Ascending aorta (tissue), 2 donors: ENCODE results near the gene PYGM. TPM values are rescaled to one million over a fixed set of nuclear protein-coding genes. Genes with fewer than 3 reads are reported as not detected.

Experiments
- DNase-seq, 2 donors: peaks; one replicate each; pipeline ENCODE4 v3.0.0-alpha.2; 2019; ENCODE audit warnings: low spot score in 2 of 2
- H3K27ac ChIP-seq, 2 donors: fragments of 200-600 bp; sonication (generic); one replicate each; pipeline ENCODE4 v1.5.1; 2016 to 2017; ENCODE audit warnings: mild to moderate bottlenecking in 1 of 2
- H3K27me3 ChIP-seq: fragments of 200-600 bp; sonication (generic); one replicate; pipeline ENCODE4 v1.5.1; 2017
- H3K36me3 ChIP-seq, 2 donors: fragments of 200-600 bp; sonication (generic); one replicate each; pipeline ENCODE4 v1.5.1; 2016
- H3K4me1 ChIP-seq, 2 donors: fragments of 200-600 bp; sonication (generic); one replicate each; pipeline ENCODE4 v1.5.1; 2016 to 2017; ENCODE audit warnings: mild to moderate bottlenecking in 1 of 2
- H3K4me3 ChIP-seq, 2 donors: fragments of 200-600 bp; sonication (generic); one replicate each; pipeline ENCODE4 v1.5.1; 2016 to 2017; ENCODE audit warnings: mild to moderate bottlenecking in 1 of 2
- H3K9me3 ChIP-seq, 2 donors: fragments of 200-600 bp; sonication (generic); one replicate each; pipeline ENCODE4 v1.5.1; 2016
- CTCF ChIP-seq, 3 experiments: fragments of 200-600 bp in 2 of 3; fragments of 450-650 bp in 1 of 3; sonication (generic) in 2 of 3; IDR thresholded peaks; one replicate each; pipeline ENCODE4 v1.5.1; 2016 to 2019; ENCODE audit warnings: antibody characterized with exemption in 3 of 3, mild to moderate bottlenecking in 1 of 3, moderate library complexity in 1 of 3
- intact Hi-C: fragments of 100-400 bp; cut with DNase I; formaldehyde crosslinking; loops from one replicate; pipeline ENCODE4 v1.15.1; 2023
- total RNA-seq: library from RNA; depleted of rRNA; stranded (reverse); fragments of >200 nt; gene quantifications from one replicate; pipeline ENCODE4 v1.1.0, GENCODE V29; 2016

Gene PYGM
- total RNA-seq, 1 donor from 2014 or later: 13.9 TPM

- Histone ChIP-seq H3K4me1 (peaks cover 0 to 7% of the 10 kb centered on the region in 2 donors), H3K27me3 (no peaks in the 10 kb centered on the region), H3K36me3 (no peaks in the 10 kb centered on the region), H3K9me3 (no peaks in the 10 kb centered on the region), H3K27ac (no peak overlapping the region), H3K4me3 (peak overlapping the region; percentile 70 to 82)
- no peak for DNase-seq
- intact Hi-C loops: loop anchor here (1.0 kb wide), 3 partner anchors 34 to 169 kb away; no protein-coding TSS in a partner anchor
- no peak for TF ChIP-seq CTCF (IDR thresholded peaks at IDR 0.05)
Measured at GRCh38 chr11:64722141-64723065, 37.4 kb downstream of the PYGM start.

GRCh38 chr11:64721359-64721699 is 38.4 kb downstream of the PYGM start:
- intact Hi-C loops: no loop called here
- Histone ChIP-seq H3K4me3 (no peak overlapping the region), H3K27me3 (no peaks in the 10 kb centered on the region), H3K27ac (no peak overlapping the region), H3K4me1 (peaks cover 0 to 7% of the 10 kb centered on the region in 2 donors), H3K9me3 (no peaks in the 10 kb centered on the region), H3K36me3 (no peaks in the 10 kb centered on the region)
- TF ChIP-seq CTCF (IDR thresholded peaks at IDR 0.05): no peak
- no peak for DNase-seq

- Histone ChIP-seq H3K27ac (no peak overlapping the region), H3K36me3 (no peaks in the 10 kb centered on the region), H3K4me1 (peaks cover 0 to 7% of the 10 kb centered on the region in 2 donors), H3K4me3 (no peak overlapping the region), H3K27me3 (no peaks in the 10 kb centered on the region), H3K9me3 (no peaks in the 10 kb centered on the region)
- no peak for TF ChIP-seq CTCF (IDR thresholded peaks at IDR 0.05)
- no peak for DNase-seq
- intact Hi-C loops: no loop called here
Measured at GRCh38 chr11:64720640-64721358, 39.0 kb downstream of the PYGM start.

GRCh38 chr11:64720167-64720566 is 39.6 kb downstream of the PYGM start:
- Histone ChIP-seq H3K4me1 (peaks cover 0 to 7% of the 10 kb centered on the region in 2 donors), H3K36me3 (no peaks in the 10 kb centered on the region), H3K4me3 (no peak overlapping the region), H3K27me3 (peaks cover 2% of the 10 kb centered on the region), H3K27ac (no peak overlapping the region), H3K9me3 (no peaks in the 10 kb centered on the region)
- TF ChIP-seq CTCF (IDR thresholded peaks at IDR 0.05): no peak
- DNase-seq: no peak
- intact Hi-C loops: no loop called here

- H3K27ac ChIP-seq: no peak overlapping the region
- TF ChIP-seq CTCF (IDR thresholded peaks at IDR 0.05): no peak
- H3K9me3 ChIP-seq: no peaks in the 10 kb centered on the region
- H3K36me3 ChIP-seq: no peaks in the 10 kb centered on the region
- intact Hi-C loops: loop anchor here (10.0 kb wide), 1 partner anchor 345 kb away; no protein-coding TSS in a partner anchor
- H3K4me3 ChIP-seq: no peak overlapping the region
- H3K4me1 ChIP-seq: peaks cover 0 to 7% of the 10 kb centered on the region in 2 donors
- peaks cover 4% of the 10 kb centered on the region for H3K27me3 ChIP-seq
- DNase-seq: no peak
Measured at GRCh38 chr11:64719406-64719805, 40.4 kb downstream of the PYGM start.
